HG03460 (cell line): ENCODE data around the gene ABCA9.
"Not testable (repeated sequence)": the region's sequence is repeated elsewhere in the genome, so short reads cannot be mapped to it uniquely, and the experiment has no call there.

Experiments
- ATAC-seq: cut with Tn5 transposase; IDR thresholded peaks from one replicate; pipeline ENCODE4 v1.9.1; 2021; ENCODE audit not compliant: unreplicated experiment

ABCA9 gene, protein sequence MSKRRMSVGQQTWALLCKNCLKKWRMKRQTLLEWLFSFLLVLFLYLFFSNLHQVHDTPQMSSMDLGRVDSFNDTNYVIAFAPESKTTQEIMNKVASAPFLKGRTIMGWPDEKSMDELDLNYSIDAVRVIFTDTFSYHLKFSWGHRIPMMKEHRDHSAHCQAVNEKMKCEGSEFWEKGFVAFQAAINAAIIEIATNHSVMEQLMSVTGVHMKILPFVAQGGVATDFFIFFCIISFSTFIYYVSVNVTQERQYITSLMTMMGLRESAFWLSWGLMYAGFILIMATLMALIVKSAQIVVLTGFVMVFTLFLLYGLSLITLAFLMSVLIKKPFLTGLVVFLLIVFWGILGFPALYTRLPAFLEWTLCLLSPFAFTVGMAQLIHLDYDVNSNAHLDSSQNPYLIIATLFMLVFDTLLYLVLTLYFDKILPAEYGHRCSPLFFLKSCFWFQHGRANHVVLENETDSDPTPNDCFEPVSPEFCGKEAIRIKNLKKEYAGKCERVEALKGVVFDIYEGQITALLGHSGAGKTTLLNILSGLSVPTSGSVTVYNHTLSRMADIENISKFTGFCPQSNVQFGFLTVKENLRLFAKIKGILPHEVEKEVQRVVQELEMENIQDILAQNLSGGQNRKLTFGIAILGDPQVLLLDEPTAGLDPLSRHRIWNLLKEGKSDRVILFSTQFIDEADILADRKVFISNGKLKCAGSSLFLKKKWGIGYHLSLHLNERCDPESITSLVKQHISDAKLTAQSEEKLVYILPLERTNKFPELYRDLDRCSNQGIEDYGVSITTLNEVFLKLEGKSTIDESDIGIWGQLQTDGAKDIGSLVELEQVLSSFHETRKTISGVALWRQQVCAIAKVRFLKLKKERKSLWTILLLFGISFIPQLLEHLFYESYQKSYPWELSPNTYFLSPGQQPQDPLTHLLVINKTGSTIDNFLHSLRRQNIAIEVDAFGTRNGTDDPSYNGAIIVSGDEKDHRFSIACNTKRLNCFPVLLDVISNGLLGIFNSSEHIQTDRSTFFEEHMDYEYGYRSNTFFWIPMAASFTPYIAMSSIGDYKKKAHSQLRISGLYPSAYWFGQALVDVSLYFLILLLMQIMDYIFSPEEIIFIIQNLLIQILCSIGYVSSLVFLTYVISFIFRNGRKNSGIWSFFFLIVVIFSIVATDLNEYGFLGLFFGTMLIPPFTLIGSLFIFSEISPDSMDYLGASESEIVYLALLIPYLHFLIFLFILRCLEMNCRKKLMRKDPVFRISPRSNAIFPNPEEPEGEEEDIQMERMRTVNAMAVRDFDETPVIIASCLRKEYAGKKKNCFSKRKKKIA (N-terminal part only)

DNA sequence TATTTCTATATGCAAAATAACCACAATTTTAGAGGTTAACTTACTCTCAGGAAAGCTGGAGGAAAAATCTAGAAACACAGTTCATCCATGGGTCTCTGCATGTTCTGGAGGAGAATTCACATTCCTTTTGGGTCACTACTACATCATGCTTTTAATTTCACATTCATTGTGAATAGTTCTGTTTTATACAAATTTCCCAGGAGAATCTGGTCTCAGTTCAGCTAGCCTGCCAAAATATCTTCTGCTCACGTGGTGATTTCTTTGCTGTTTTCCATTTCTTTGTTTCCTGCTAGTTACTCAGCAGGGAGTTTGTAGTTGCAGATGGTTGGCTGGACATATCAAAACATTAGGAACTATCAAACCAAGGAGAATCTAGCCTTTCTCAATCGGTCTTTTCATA is at the start of gene ABCA9:
Gene ABCA9 (minus strand): TSS at position 106 of the 400 bp plus-strand sequence. CDS start 9,801 bp downstream, outside the sequence.
- no peak for ATAC-seq

DNA sequence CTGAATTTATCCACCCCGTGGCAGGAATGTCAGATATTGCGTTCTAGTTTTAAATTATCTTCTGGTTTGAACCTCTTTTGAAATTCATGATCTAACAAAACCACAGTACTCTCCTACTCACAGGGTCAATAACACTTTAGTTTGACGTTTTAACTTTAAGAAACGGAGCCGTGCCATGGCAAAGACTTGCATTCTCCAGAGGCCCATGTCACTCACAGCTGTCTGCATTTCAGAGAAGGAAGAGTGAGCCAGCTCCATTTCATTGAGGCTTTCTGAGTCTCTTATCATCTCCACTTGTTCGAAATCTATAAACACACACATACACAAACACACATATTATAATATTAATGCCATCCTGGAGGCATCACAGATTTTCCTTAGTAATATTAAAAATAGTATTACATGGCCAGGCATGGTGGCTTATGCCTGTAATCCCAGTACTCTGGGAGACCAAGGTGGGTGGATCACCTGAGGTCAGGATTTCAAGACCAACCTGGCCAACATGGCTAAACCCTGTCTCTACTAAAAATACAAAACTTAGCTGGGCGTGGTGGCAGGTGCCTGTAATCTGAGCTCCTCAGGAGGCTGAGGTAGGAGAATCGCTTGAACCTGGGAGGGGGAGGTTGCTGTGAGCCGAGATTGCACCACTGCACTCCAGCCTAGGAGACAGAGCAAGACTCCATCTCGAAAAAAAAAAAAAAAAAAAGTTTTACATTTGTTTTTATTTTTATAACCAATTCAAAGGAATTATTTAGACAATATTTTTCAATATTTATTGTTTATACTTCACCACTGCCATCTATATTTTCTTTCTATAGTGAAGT is 45.4 kb upstream of the ABCA9 start:
- no peak for ATAC-seq

DNA sequence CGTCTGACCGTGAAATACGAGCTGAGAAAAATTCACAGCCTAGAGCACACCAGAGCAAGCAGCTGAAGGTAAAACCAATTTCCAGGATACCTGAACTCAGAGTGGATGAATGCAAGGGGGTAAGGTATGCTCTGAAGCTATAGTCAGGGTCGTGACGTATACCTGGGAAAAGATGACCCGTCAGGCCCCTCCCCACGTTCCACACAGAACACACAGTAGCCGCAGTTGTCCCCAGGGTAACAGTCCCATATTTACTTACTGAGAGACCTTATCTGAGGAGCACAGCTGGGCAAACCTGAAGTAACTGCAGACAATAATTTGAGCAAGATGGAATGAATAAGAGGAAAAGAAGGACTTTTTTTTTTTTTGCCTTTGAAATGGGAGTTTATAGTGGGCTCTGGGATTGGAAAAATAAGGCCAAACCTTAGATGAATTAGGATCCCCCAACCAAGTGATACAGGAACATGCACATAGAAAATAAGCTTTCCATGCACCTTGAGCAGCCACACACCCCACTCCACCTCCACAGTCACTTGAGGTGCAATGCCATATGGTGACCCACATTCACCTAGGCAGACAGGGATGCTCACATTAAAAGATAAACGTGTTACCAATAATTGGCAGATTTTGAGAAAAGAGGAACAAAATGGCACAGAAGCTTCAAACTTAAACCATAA is 43.0 kb upstream of the ABCA9 start:
- ATAC-seq: no peak

DNA sequence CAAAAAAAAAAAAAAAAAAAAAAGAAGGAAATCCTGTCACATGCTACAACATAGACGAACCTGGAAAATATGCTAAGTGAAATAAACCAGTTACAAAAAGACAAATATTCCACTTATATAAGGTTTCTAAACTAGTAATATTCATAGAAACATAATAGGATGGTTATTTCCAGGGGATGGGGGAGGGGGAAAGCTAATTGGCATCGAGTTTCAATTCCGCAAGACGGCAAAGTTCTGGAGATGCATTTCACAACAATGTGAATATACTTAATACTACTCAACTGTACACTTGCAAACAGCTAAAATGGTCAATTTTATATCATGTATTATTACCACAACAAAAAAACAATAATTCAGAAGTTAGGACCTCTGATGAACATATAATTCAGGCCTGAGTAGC is 37.9 kb upstream of the ABCA9 start:
- no peak for ATAC-seq

DNA sequence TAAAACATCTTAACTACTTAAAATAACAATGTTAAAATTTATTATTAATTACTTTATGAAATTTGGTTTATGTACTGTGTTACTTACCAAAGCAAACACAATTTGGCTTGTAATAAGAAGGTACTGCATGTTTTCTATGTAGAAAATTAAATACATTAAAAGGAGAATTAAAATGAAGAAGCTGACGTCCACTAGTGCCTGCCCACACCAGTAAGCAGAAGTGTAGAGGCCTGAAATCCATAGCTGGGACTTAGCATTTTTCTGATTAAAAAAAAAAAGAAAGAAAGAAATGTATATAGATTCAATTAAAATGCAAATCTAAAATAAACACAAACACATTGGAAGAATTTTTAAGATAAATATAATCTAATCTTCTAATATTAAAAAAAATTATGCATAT is 35.8 kb upstream of the ABCA9 start:
- no peak for ATAC-seq

DNA sequence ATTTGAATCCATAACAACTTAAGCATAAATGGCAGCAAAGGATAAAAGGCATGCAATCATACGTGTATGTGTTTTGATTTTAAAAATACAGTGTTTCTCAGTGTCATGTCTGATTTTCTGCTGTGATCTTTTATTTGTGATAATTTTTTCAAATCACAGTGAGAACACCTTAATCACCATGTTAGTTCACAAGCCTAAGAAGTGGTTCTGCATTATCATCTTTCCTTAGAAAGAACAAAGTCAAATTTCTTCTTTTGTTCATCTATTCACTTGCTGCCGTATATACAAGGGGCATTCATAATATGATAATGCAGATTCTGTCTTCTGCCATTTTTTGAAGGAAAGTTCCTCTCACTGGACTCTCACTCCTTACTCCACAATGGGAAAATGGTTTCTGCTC is 33.3 kb upstream of the ABCA9 start:
- ATAC-seq: no peak

DNA sequence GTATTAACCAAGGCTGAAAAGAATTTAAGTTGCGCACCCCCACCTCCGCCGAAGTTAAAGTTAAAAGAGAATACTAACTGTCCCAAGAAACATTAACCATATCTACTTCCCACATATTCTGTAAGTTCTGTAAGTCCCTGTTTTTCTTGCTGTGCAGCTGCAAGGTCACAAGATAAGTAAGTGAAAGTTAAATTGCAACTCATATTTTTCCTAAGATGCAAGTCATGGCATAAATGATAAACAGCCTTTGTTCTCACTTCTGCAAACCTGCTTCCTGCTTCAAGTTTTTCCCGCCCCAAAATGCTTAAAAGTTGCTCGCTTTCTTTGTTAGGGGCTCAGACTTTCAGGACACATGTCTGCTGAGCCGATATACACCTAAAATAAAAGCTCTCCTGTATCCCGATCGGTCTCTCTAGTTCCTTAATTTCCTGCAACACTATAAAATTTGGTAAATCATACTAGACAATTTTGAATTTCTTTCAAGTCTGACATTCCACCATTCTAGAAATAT is 32.6 kb upstream of the ABCA9 start:
- ATAC-seq: no peak

DNA sequence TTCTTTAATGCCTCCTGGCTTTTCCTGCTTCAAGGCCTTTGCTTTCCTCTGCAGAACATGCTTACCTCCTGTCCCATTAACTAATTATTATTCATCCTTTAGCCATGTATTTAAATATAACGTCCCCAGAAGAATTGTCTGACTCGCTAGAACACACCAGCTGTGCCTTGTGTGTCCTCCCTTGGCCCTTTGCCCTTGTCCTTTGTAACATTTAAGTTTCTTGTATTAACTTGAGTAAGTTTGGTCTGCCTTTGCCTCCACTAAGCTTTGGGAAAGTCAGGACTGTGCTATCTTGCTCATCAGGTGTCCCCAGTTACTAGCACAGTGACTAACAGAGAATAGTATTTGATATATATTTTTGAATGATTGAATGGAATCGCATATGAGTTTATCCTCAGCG is 29.6 kb upstream of the ABCA9 start:
- no peak for ATAC-seq

DNA sequence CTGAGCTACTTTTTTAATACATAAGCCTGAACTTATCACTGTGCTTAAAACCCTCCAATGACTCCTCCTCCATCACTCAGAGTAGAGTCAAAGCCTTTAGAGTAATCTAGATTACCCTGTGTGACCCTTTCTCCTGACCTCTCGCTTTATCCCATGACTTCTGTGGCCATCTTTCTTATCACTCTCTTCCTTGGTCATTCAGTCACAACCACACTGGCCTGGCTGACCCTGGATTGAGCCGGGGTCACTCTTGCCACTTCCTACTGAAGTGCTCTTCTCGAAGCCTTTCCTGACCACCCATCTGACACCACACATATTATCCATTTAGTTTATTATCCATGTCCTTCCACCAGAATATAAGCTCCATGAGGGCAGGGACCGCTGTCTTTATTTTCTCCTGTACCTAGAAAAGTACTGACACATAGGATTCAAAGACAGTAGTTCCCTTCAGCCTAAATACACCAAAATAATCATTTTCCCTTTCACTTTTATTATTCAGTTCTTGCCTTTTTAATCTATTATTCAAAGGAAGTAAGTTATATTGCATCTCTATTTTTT is 28.0 kb upstream of the ABCA9 start:
- ATAC-seq: no peak

DNA sequence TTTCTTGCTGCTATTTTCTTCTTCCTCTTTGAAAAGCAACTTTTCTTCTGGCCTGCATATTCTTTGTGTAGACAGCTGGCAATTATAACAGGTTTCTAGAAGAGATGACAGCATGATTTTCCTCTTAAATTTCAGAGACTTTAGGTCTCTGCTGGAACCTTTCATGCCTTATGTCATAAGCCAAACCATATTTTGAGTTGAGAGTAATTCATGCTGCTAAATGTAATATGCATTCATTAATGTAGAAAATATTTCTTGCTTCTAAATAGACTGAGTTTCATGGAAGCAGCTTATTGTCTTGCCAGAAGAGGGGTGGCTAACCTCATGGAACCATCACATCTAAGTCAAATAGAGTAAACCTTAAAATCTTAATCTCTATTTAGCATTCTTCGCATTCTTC is 25.9 kb upstream of the ABCA9 start:
- ATAC-seq: no peak

DNA sequence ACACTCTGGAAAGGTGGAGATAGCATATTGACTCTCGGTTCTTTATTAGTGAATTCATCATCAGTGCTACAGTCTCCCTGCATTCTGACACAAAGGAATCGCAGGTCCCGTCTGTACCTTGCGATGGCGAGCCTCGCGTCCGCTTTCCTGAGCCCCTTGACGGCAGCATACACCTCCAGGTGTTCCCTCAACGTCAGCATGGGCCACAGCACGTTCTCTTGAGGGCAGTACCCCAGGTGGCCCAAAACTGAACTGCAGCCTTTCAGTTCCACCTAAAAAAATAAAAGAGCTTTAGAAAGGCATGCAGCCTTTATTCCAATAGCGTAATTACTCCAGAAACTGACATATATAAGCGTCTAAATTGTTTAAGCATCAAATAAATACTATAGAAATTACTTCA is 24.2 kb upstream of the ABCA9 start:
- ATAC-seq: no peak

DNA sequence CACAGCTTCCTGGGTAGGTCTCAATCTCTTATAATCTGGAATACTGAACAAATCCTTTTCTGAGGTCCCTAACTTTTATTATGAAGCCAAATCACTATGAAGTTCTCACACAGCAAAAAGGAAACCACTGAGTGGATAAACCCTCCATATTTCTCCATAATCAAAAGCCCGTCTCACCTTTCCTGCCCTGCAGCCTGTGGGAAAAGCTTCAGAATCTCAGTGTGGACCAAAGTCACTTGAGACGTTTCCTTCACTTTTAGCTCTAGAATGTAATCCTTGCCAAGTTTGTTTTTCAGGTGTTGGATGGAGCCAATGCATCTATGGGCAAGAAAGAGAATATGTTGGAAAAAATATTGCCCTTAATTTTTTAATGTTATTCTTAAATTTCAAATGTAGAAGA is 22.0 kb upstream of the ABCA9 start:
- ATAC-seq: no peak

DNA sequence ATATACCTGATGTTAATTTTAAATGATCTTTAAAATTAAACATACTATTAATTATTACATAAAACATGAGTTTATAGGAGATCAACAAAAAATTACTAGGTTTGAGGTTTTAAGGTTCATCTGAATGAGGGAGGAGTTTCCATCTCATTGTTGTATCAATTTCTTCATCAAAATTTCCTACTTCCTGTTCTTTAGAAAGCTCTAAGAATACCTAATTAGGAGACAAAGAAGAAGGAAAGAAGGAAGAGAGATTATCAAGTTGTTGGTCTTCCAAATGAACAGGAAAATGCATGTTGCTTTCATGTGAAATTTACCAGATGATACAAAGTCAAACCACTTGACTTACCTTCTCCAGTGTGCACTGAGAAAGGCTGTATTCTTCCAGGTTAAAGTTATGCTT is 18.1 kb upstream of the ABCA9 start:
- ATAC-seq: no peak

DNA sequence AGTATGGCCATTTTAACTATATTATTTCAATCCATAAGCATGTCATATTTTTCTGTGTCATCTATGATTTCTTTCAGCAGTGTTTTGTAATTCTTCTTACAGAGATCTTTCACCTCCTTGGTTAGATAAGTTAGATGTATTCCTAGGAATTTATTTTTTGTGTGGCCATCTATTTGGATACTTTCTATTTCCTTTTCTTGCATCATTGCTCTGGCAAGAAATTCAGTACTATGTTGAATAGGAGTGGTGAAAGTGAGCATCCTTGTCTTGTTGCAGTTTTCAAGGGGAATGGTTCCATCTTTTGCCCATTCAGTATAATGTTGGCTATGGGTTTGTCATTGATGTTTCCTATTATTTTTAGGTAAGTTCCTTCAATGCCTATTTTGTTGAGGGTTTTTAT is 15.1 kb upstream of the ABCA9 start:
- no peak for ATAC-seq

DNA sequence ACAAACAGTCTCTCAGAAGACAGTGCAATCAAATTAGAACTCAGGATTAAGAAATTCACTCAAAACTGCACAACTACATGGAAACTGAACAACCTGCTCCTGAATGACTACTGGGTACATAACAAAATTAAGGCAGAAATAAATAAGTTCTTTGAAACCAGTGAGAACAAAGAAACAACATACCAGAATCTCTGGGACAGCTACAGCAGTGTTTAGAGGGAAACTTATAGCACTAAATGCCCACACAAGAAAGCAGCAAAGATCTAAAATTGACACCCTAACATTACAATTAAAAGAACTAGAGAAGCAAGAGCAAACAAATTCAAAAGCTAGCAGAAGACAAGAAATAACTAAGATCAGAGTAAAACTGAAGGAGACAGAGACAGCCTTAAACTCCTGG is 12.7 kb upstream of the ABCA9 start:
- not testable (repeated sequence) for ATAC-seq

DNA sequence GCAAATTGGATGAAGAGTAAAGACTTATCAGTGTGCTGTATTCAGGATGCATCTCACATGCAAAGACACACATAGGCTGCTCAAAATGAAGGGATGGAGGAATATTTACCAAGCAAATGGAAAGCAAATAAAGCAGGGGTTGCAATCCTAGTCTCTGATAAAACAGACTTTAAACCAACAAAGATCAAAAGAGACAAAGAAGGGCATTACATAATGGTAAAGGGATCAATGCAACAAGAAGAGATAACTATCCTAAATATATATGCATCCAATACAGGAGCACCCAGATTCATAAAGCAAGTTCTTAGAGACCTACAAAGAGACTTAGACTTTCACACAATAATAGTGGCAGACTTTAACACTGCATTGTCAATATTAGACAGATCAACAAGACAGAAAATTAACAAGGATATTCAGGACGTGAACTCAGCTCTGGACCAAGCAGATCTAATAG is 12.1 kb upstream of the ABCA9 start:
- ATAC-seq: not testable (repeated sequence)

DNA sequence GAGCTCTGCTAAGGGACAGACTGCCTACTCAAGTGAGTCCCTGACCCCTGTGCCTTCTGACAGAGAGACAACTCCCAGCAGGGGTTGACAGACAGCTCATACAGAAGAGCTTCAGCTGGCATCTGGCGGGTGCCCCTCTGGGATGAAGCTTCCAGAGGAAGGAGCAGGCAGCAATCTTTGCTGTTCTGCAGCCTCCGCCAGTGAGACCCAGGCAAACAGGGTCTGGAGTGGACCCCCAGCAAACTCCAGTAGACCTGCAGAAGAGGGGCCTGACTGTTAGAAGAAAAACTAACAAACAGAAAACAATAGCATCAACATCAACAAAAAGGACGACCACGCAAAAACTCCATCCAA is 10.5 kb upstream of the ABCA9 start:
- not testable (repeated sequence) for ATAC-seq

DNA sequence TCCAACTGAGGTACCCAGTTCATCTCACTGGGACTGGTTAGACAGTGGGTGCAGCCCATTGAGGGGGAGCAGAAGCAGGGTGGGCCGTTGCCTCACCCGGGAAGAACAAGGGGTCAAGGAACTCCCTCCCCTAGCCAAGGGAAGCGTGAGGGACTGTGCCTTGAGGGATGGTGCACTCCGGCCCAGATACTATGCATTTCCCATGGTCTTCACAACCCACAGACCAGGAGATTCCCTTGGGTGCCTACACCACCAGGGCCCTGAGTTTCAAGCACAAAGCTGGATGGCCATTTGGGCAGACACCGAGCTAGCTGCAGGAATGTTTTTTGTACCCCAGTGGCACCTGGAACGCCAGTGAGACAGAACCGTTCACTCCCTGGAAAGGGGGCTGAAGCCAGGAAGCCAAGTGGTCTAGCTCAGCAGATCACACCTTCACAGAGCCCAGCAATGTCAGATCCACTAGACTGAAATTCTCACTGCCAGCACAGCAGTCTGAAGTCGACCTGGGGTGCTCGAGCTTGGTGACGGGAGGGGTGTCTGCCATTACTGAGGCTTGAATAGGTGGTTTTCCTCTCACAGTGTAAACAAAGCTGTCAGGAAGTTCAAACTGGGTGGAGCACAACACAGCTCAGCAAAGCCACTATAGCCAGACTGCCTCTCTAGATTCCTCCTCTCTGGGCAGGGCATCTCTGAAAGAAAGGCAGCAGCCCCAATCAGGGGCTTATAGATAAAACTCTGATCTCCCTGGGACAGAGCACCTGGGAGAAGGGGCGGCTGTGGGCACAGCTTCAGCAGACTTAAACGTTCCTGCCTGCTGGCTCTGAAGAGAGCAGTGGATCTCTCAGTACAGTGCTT is 9.9 kb upstream of the ABCA9 start:
- ATAC-seq: not testable (repeated sequence)
